VCaP (cell line): ENCODE data around the gene WWOX.
"Not testable (repeated sequence)": the region's sequence is repeated elsewhere in the genome, so short reads cannot be mapped to it uniquely, and the experiment has no call there.

Experiments
- H3K27ac ChIP-seq: fragments of 450-650 bp; 2 replicates; pipeline ENCODE4 v1.5.1; 2017
- CTCF ChIP-seq: fragments of 450-650 bp; conservative IDR thresholded peaks from 2 replicates; pipeline ENCODE4 v1.5.1; 2017; ENCODE audit warnings: mild to moderate bottlenecking, moderate library complexity

The WWOX gene

GRCh38 chr16:78505036-78505435 is 405.6 kb downstream of the WWOX start:
- TF ChIP-seq CTCF = no peak
- H3K27ac ChIP-seq = peak overlapping the region; percentile 49

DNA sequence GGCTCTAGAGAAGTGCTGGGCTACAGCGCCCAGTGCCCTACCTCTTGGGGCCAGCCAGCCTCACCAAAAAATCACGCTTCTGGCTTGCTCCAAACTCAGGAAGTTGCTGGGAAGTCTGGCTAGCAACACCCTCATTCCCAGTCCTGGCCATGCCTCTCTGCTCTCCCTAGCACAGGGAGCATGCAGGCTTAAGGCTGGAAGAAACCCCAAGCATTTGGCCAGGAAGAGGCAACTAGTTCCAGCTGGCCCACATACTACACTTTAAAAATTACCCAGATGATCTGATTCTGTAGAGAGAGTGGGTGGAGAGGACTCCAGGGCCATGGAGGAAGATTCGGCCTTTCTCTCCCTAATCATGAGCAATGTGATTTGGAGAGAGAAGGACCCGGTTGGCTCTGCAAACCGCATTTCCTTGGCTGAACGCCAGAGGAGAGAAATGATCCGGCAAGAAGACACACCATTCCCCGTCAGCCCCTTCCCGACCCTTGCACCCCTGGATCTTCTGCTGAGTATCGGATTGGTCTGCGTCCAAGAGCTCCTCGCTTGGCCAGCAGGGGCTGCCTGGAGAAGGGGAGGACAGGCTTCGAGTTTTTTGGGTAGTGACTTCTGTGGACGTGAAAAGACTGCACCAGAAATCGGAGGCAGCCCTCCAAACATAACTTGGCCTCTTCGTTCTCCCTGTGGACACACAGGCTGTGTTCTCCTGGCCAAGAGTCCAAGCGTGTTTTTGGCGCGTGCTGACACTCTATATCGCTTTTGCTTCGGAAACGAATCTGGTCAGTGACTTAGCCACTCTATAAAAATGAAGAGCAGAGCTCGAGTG is 406.3 kb downstream of the WWOX start:
- no peak for TF ChIP-seq CTCF
- peak overlapping the region; percentile 49 for H3K27ac ChIP-seq

DNA sequence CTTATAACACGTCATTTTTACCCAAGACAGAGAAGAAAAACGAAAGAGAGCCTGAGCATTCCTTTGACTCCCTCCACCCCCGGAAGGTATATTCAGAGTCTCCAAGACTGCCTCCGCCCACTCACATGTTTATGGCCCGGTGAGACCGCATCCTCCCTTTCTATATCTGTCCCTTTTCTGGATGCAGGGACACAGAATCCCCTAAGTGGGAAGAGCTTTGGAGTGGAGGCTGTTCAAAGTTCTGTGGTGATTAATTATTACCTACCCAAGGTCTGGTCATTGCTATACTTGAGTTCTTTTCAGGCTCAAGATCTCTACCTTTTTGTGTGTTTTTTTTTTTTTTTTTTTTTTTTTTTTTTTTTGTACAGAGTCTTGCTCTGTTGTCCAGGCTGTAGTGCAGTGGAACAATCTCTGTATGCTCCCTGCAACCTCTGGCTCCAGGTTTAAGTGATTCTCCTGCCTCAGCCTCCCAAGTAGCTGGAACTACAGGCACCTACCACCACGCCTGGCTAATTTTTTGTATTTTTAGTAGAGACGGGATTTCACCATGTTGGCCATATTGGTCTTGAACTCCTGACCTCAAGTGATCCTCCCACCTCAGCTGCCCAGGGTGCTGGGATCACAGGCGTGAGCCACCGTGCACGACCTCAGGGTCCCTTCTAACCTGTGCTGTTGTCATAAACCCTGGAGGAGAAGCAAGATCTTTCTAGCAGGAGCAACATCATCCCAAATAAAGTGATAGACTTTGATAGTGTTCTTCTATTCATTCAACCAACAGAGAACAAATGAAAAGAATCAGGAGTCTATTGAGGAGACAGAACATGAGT is 407.1 kb downstream of the WWOX start:
- TF ChIP-seq CTCF = no peak
- H3K27ac ChIP-seq = no peak overlapping the region

DNA sequence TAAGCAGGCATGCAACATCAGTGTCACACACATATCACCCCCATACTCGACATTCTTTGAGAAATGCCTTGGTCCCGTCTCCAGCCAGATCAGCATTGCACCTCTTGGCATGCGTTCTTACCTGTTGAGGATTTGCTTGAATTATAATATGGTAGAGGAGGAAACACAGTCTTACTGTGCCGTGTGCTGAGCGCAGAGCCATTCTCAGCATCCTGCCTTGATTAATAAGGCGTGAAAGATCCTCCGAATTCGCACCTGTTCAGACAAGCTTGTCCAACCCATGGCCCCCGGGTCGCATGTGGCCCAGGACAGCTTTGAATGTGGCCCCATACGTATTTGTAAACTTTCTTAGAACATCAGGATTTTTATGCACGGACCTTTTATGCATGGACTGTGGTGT is 408.1 kb downstream of the WWOX start:
- H3K27ac ChIP-seq = no peak overlapping the region
- no peak for TF ChIP-seq CTCF

- H3K27ac ChIP-seq = no peak overlapping the region
- TF ChIP-seq CTCF = no peak
Observed at GRCh38 chr16:78509965-78510364, 410.5 kb downstream of the WWOX start.

DNA sequence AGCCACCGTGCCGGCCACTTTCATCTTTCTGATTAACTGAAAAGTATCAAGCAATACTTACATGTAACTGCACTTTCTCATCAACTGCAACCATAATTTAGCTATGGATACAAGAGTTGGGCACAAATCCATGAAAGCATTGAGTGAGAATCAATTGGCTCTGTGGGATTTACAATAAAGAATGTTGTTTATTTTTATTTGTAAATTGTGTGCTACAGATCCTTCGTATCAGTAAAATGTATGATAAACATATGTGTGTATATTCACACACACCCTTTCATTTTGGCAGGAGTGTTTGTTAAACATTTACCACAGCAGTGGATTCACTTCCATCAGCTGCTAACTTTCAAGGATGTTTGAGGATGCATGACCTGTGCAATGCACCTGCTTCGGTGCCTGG is 411.0 kb downstream of the WWOX start:
- no peak overlapping the region for H3K27ac ChIP-seq
- TF ChIP-seq CTCF = no peak

- no peak overlapping the region for H3K27ac ChIP-seq
- TF ChIP-seq CTCF = no peak
Observed at GRCh38 chr16:78513838-78514237, 414.4 kb downstream of the WWOX start.

DNA sequence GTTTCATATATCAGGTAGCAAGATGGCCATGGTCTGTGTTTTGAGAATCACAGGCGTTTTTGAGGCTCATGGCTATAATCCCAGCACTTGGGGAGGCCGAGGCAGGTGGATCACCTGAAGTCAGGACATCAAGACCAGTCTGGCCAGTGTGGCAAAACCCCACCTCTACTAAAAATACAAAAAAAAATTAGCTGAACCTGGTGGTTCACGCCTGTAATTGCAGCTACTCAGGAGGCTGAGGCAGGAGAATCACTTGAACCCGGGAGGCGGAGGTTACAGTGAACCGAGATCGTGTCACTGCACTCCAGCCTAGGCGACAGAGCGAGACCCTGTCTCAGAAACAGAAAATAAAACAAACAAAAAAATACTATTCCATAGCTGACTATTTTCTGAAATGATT is 415.4 kb downstream of the WWOX start:
- H3K27ac ChIP-seq = not testable (repeated sequence)
